ENCODE results near the gene LRMDA. TPM values are rescaled to one million over a fixed set of nuclear protein-coding genes. Genes with fewer than 3 reads are reported as not detected.
"Not testable (repeated sequence)": the region's sequence is repeated elsewhere in the genome, so short reads cannot be mapped to it uniquely, and the experiment has no call there.

LRMDA gene
- total RNA-seq, 4 donors from 2014 or later: 2.2 to 7.8 (median 4.5) TPM

GRCh38 chr10:75521194-75521829 is 89.9 kb downstream of the LRMDA start:
- H3K4me1 ChIP-seq; DNase-seq; intact Hi-C loops (cut with DNase I; ENCODE audit: low total_unique reads); H3K27ac ChIP-seq; H3K36me3 ChIP-seq; in situ Hi-C loops (cut with MboI; ENCODE audit: low pct_ligation_motif_present in 1 of 4, low pct_unique_long_range_greater_than_20kb in 1 of 4, low sequenced_read_pairs in 3 of 4); H3K9me3 ChIP-seq; H3K4me3 ChIP-seq; H3K27me3 ChIP-seq: not testable (repeated sequence)
- 87 to 100% methylated on average over 1 to 11 of the region's 16 CpGs for whole genome bisulfite sequencing, 2 donors (ENCODE audit: low coverage in 1 of 2)

DNA sequence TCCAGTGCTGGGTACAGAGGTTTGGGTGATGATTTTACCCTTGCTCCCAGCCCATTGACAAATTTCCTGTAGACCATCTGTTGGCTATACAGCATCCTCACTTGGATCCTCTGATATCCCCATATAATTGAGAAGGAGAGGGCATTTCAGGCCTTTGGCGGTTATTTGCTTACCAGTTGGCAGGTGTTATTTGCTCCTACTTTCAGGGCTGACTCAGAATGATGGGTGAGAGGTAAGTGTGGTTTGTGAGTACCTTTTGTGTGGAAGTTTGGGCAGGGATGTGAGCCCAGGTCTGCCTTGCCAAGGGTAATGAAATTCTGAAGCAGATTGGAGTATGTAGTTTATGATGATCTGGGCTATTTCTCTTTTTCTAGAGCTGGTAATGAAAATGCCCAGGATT is 93.6 kb downstream of the LRMDA start:
- no peak for DNase-seq
- no peaks in the 10 kb centered on the region for H3K4me1 ChIP-seq
- no peaks in the 10 kb centered on the region for H3K9me3 ChIP-seq
- no peak overlapping the region for H3K4me3 ChIP-seq
- intact Hi-C loops (cut with DNase I; ENCODE audit: low total_unique reads) (no loop called here), in situ Hi-C loops (cut with MboI; ENCODE audit: low pct_ligation_motif_present in 1 of 4, low pct_unique_long_range_greater_than_20kb in 1 of 4, low sequenced_read_pairs in 3 of 4) (no loop called here)
- TF ChIP-seq POLR2AphosphoS5 (IDR thresholded peaks at IDR 0.05): no peak
- no peak for TF ChIP-seq POLR2A (IDR thresholded peaks at IDR 0.05)
- TF ChIP-seq EP300 (IDR thresholded peaks at IDR 0.05; ENCODE audit: low read depth): no peak
- TF ChIP-seq, protein P1, sequence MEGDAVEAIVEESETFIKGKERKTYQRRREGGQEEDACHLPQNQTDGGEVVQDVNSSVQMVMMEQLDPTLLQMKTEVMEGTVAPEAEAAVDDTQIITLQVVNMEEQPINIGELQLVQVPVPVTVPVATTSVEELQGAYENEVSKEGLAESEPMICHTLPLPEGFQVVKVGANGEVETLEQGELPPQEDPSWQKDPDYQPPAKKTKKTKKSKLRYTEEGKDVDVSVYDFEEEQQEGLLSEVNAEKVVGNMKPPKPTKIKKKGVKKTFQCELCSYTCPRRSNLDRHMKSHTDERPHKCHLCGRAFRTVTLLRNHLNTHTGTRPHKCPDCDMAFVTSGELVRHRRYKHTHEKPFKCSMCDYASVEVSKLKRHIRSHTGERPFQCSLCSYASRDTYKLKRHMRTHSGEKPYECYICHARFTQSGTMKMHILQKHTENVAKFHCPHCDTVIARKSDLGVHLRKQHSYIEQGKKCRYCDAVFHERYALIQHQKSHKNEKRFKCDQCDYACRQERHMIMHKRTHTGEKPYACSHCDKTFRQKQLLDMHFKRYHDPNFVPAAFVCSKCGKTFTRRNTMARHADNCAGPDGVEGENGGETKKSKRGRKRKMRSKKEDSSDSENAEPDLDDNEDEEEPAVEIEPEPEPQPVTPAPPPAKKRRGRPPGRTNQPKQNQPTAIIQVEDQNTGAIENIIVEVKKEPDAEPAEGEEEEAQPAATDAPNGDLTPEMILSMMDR (IDR thresholded peaks at IDR 0.05): no peak
- WGBS, 2 donors (ENCODE audit: low coverage in 1 of 2): 80% methylated on average over 1 of the region's 1 CpG; no CpG with 5 or more reads in 1 of the 2 donors
- no peaks in the 10 kb centered on the region for H3K27me3 ChIP-seq
- no peak overlapping the region for H3K27ac ChIP-seq
- H3K36me3 ChIP-seq: no peaks in the 10 kb centered on the region

DNA sequence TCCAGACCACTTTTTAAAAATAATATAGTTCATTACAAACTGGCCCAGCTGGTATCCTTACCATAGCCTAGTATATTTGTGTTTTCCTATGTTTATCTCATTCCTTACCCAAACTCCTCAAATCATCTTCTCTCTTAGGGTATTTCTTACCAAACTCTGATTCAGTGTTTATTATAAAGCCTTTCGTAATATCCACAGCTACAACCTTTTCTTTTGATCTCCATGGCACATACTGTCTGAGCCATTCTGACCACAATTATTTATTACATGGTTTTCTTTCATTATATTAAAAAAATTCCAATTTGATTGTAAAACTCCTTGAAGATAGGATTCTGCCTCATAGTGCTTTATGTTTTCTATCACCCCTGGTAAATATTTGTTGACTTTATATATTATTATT is 94.2 kb downstream of the LRMDA start:
- no peak for TF ChIP-seq EP300 (IDR thresholded peaks at IDR 0.05; ENCODE audit: low read depth)
- no peak for TF ChIP-seq POLR2A (IDR thresholded peaks at IDR 0.05)
- TF ChIP-seq POLR2AphosphoS5 (IDR thresholded peaks at IDR 0.05): no peak
- TF ChIP-seq, protein P1 (IDR thresholded peaks at IDR 0.05): no peak
- peaks cover 0 to 2% (median 0%) of the 10 kb centered on the region in 4 donors for H3K4me1 ChIP-seq
- in situ Hi-C loops (cut with MboI; ENCODE audit: low pct_ligation_motif_present in 1 of 4, low pct_unique_long_range_greater_than_20kb in 1 of 4, low sequenced_read_pairs in 3 of 4): no loop called here
- H3K36me3 ChIP-seq: no peaks in the 10 kb centered on the region
- 82 to 100% methylated on average over 1 of the region's 1 CpG for WGBS, 2 donors (ENCODE audit: low coverage in 1 of 2)
- H3K27ac ChIP-seq: no peak overlapping the region
- H3K27me3 ChIP-seq: no peaks in the 10 kb centered on the region
- intact Hi-C loops (cut with DNase I; ENCODE audit: low total_unique reads): no loop called here
- no peak for DNase-seq
- no peaks in the 10 kb centered on the region for H3K9me3 ChIP-seq
- H3K4me3 ChIP-seq: no peak overlapping the region

DNA sequence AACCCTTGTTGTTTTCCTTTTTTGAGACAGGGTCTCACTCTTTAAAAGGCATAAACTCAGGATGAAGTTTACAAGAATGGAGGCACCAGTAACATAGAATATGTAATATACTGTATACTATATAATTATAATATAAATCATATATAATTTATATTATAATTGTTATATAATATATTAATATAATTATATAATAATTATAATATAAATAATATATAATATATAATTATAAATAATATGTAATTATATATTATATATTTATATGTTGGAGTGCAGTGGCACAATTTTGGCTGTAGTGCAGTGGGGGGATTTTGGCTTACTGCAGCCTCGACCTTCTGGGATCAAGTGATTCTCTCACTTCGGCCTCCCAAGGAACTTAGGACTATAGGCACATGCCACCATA is 96.1 kb downstream of the LRMDA start:
- in situ Hi-C loops (cut with MboI; ENCODE audit: low pct_ligation_motif_present in 1 of 4, low pct_unique_long_range_greater_than_20kb in 1 of 4, low sequenced_read_pairs in 3 of 4): no loop called here
- H3K27me3 ChIP-seq: no peaks in the 10 kb centered on the region
- TF ChIP-seq POLR2A (IDR thresholded peaks at IDR 0.05) (no peak), EP300 (IDR thresholded peaks at IDR 0.05; ENCODE audit: low read depth) (no peak), POLR2AphosphoS5 (IDR thresholded peaks at IDR 0.05) (no peak)
- TF ChIP-seq, protein P1 (IDR thresholded peaks at IDR 0.05): no peak
- H3K9me3 ChIP-seq: no peaks in the 10 kb centered on the region
- no peak for DNase-seq
- peaks cover 0 to 3% (median 0%) of the 10 kb centered on the region in 4 donors for H3K4me1 ChIP-seq
- no peak overlapping the region for H3K4me3 ChIP-seq
- 80 to 84% methylated on average over 1 to 2 of the region's 2 CpGs for whole genome bisulfite sequencing, 2 donors (ENCODE audit: low coverage in 1 of 2)
- no peak overlapping the region for H3K27ac ChIP-seq
- intact Hi-C loops (cut with DNase I; ENCODE audit: low total_unique reads): no loop called here
- H3K36me3 ChIP-seq: no peaks in the 10 kb centered on the region

GRCh38 chr10:75528392-75528791 is 97.0 kb downstream of the LRMDA start:
- in situ Hi-C loops (cut with MboI; ENCODE audit: low pct_ligation_motif_present in 1 of 4, low pct_unique_long_range_greater_than_20kb in 1 of 4, low sequenced_read_pairs in 3 of 4) (no loop called here), intact Hi-C loops (cut with DNase I; ENCODE audit: low total_unique reads) (no loop called here)
- DNase-seq: no peak
- Histone ChIP-seq H3K36me3 (no peaks in the 10 kb centered on the region), H3K4me1 (peaks cover 0 to 3% (median 0%) of the 10 kb centered on the region in 4 donors), H3K4me3 (no peak overlapping the region), H3K27me3 (no peaks in the 10 kb centered on the region), H3K27ac (no peak overlapping the region), H3K9me3 (no peaks in the 10 kb centered on the region)
- TF ChIP-seq POLR2AphosphoS5 (IDR thresholded peaks at IDR 0.05) (no peak), POLR2A (IDR thresholded peaks at IDR 0.05) (no peak), EP300 (IDR thresholded peaks at IDR 0.05; ENCODE audit: low read depth) (no peak)
- TF ChIP-seq, protein P1 (IDR thresholded peaks at IDR 0.05): no peak
- WGBS, 2 donors (ENCODE audit: low coverage in 1 of 2): 78 to 100% methylated on average over 1 to 2 of the region's 2 CpGs

All from transverse colon (tissue), 4 donors.